Measurements from ENCODE around the gene DGCR6L.
A peak's percentile ranks its signal among the peaks of the same experiment; 100 is the strongest.
"Not testable (repeated sequence)": the region's sequence is repeated elsewhere in the genome, so short reads cannot be mapped to it uniquely, and the experiment has no call there.

DGCR6L gene

GRCh38 chr22:20319041-20319744 lies 667 bp downstream of the DGCR6L start:
- in situ Hi-C loops (cut with MboI; ENCODE audit: low pct_unique_long_range_greater_than_20kb, low sequenced_read_pairs, unreplicated experiment), result no loop called here
- no peak for TF ChIP-seq CTCF (IDR thresholded peaks at IDR 0.05; ENCODE audit: extremely low read depth, insufficient read depth, missing control alignments)
- DNase-seq (ENCODE audit: low spot score), result peak; percentile 40

- DNase-seq (ENCODE audit: low spot score); in situ Hi-C loops (cut with MboI; ENCODE audit: low pct_unique_long_range_greater_than_20kb, low sequenced_read_pairs, unreplicated experiment): not testable (repeated sequence)
These were observed 1.7 kb downstream of the DGCR6L start for GRCh38 chr22:20318043-20318688.

GRCh38 chr22:20317402-20318042 lies 2.3 kb downstream of the DGCR6L start:
- in situ Hi-C loops (cut with MboI; ENCODE audit: low pct_unique_long_range_greater_than_20kb, low sequenced_read_pairs, unreplicated experiment); DNase-seq (ENCODE audit: low spot score): not testable (repeated sequence)
- TF ChIP-seq CTCF (IDR thresholded peaks at IDR 0.05; ENCODE audit: extremely low read depth, insufficient read depth, missing control alignments), result peak; percentile 51

GRCh38 chr22:20316844-20317401 lies 2.9 kb downstream of the DGCR6L start:
- in situ Hi-C loops (cut with MboI; ENCODE audit: low pct_unique_long_range_greater_than_20kb, low sequenced_read_pairs, unreplicated experiment), result no loop called here
- no peak for DNase-seq (ENCODE audit: low spot score)
- no peak for TF ChIP-seq CTCF (IDR thresholded peaks at IDR 0.05; ENCODE audit: extremely low read depth, insufficient read depth, missing control alignments)

- in situ Hi-C loops (cut with MboI; ENCODE audit: low pct_unique_long_range_greater_than_20kb, low sequenced_read_pairs, unreplicated experiment), result no loop called here
- no peak for DNase-seq (ENCODE audit: low spot score)
- no peak for TF ChIP-seq CTCF (IDR thresholded peaks at IDR 0.05; ENCODE audit: extremely low read depth, insufficient read depth, missing control alignments)
These were observed 3.5 kb downstream of the DGCR6L start for GRCh38 chr22:20316217-20316843.

- no peak for TF ChIP-seq CTCF (IDR thresholded peaks at IDR 0.05; ENCODE audit: extremely low read depth, insufficient read depth, missing control alignments)
- DNase-seq (ENCODE audit: low spot score), result no peak
- in situ Hi-C loops (cut with MboI; ENCODE audit: low pct_unique_long_range_greater_than_20kb, low sequenced_read_pairs, unreplicated experiment), result no loop called here
These were observed 4.3 kb downstream of the DGCR6L start for GRCh38 chr22:20315337-20316216.

- not testable (repeated sequence) for DNase-seq (ENCODE audit: low spot score)
These were observed 5.0 kb downstream of the DGCR6L start for GRCh38 chr22:20314741-20315336.

GRCh38 chr22:20314206-20314605 lies 5.7 kb downstream of the DGCR6L start:
- DNase-seq (ENCODE audit: low spot score); in situ Hi-C loops (cut with MboI; ENCODE audit: low pct_unique_long_range_greater_than_20kb, low sequenced_read_pairs, unreplicated experiment): not testable (repeated sequence)

More at GRCh38 chr22:20314741-20315336, 5.0 kb downstream of the DGCR6L start:
- in situ Hi-C loops (cut with MboI; ENCODE audit: low pct_unique_long_range_greater_than_20kb, low sequenced_read_pairs, unreplicated experiment), result not testable (repeated sequence)

- DNase-seq (ENCODE audit: low spot score); in situ Hi-C loops (cut with MboI; ENCODE audit: low pct_unique_long_range_greater_than_20kb, low sequenced_read_pairs, unreplicated experiment): not testable (repeated sequence)
These were observed 6.4 kb downstream of the DGCR6L start for GRCh38 chr22:20313306-20314077.

Data from GM13977 (cell line).